ENCODE results near the gene JRKL. TPM values are rescaled to one million over a fixed set of nuclear protein-coding genes. Genes with fewer than 3 reads are reported as not detected.
A peak's percentile ranks its signal among the peaks of the same experiment; 100 is the strongest.
"Not testable (repeated sequence)": the region's sequence is repeated elsewhere in the genome, so short reads cannot be mapped to it uniquely, and the experiment has no call there.

Gene JRKL
- total RNA-seq, 1 donor from 2014 or later, result 6.0 TPM

DNA sequence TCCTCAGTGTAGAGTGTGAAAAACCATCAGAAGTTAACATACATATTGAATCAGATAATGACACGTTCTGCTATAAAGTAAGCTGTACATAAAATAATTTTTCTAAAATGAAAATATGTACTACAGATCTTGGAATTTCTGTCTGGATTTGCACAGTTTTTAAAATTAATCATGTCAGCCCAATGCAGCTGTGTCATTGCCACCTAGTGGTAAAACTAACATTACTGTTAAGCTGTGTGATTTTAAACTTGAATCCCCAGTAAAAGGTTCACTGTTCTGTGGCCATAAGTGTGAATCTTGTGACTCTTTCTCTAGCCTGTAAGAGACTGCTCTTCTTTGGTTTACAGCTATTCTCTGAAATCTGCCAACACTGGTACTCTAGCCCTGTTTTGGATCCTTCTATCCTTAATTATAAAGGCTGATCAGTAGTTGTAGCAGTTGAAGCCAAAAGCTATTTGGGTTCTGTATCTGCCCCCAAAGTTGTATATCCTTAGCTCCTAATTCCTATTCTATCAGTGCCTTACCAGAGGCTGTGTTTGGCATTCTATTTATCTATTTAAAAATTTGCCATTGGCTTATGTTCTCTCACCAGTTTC is 4.0 kb downstream of the JRKL start:
- DNase-seq (ENCODE audit: low read depth in 2 of 2), result peak; percentile 57 to 69

DNA sequence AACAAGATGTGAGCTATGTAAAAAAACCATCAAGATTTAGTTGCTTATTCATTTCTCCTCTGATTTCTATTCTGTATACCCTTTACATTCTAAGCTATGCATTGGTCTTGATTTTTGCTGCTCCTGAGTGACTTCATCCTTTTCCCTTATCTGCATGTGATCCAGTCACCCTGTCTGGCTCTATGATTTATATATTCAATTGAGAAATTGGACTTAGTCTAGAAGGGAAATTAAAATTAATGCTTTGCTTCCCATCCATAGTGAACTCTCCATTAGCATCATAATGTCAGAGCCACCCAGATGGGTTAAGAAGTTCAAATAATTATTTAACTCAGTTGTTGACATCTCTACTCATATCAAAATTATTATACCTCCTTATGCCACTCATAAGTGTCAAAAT is 5.0 kb downstream of the JRKL start:
- no peak for DNase-seq (ENCODE audit: low read depth in 2 of 2)

DNA sequence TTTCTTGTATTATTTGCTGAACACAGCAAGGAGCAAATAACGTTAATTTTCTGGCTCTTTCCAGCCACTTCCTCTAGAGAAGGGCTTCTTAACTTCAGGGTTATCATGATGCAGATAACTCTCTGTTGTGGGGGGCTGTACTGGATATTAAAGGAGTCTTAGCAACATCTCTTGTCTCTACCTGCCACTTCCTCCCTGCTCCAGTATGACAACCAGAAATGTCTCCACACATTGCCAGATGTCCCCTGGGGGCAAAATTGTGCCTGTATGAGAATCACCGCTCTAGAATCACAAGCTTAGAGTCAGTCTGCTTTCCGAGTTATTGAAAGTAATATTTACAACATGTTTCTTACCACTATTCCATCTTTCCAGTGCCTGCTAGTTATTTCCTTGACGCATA is 6.8 kb downstream of the JRKL start:
- DNase-seq (ENCODE audit: low read depth in 2 of 2), result no peak

DNA sequence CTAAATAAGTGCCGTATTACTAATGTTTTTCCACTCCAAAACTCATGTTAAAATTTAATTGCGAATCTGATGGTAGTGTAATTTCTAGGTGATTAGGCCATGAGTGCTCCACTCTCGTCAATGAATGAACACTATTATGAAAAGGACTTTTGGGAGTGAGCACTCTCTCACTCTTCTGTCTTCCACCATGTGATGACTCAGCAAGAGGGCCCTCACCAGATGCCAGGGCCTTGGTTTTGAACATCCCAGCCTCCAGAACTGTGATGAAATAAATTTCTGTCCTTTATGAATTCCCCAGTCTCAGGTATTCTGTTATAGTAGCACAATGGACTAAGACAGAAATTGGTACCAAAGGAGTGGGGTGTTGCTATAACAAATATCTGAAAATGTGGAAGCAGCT is 8.1 kb downstream of the JRKL start:
- DNase-seq (ENCODE audit: low read depth in 2 of 2), result no peak

DNA sequence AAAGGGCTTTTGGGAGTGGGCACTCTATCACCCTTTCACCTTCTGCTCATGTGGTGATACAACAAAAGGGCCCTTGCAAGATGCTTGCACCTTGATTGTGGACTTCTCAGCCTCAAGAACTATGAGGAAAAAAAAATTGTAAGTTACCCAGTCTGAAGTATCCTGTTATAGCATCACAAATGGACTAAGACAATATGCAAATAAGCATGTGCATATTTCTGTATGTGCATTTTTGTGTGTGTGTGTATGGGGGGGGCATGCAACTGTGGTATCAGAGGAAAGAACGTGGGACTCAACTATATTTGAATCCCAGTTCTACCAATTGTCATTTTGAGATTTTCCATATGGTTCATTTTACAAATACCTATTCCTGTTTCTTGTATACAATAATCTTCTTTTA is 10.9 kb downstream of the JRKL start:
- no peak for DNase-seq (ENCODE audit: low read depth in 2 of 2)

DNA sequence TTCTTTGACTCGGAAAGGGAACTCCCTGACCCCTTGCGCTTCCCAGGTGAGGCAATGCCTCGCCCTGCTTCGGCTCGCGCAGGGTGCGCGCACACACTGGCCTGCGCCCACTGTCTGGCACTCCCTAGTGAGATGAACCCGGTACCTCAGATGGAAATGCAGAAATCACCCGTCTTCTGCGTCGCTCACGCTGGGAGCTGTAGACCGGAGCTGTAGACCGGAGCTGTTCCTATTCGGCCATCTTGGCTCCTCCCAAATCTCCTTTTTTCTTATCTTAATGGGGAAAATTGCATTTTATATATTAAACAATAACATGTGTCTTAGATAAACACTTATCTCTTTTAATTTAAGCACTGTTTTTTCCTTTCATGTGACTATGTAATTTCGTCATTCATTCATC is 21.6 kb downstream of the JRKL start:
- DNase-seq (ENCODE audit: low read depth in 2 of 2), result not testable (repeated sequence)

DNA sequence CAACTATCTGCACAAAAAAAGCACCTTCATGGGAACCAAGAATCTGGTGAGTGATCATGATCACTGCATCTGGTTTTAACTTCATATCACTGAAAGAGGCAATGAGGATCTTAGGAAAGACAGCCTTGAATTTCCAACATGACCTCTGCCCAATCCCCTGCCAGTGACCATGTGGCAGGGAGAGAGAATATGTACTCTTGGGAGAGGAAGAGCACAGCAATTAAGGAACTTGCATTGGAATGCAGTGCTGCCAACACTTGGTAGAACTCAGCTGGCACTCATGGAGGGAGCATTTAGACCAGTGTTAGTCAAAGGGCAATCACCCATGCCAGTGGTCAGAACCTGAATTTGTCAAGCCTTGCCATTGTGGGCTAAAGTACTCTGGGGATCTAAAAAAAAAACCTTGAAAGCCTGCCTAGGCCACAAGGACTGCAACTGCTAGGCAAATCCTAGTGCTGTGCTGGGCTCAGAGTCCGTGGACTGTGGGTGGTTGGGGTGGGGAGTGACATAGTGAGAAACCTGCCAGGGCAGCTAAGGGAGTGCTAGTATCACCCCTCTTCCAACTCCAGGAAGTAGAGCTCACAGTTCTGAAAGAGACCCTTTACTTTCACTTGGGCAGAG is 23.1 kb downstream of the JRKL start:
- no peak for DNase-seq (ENCODE audit: low read depth in 2 of 2)

DNA sequence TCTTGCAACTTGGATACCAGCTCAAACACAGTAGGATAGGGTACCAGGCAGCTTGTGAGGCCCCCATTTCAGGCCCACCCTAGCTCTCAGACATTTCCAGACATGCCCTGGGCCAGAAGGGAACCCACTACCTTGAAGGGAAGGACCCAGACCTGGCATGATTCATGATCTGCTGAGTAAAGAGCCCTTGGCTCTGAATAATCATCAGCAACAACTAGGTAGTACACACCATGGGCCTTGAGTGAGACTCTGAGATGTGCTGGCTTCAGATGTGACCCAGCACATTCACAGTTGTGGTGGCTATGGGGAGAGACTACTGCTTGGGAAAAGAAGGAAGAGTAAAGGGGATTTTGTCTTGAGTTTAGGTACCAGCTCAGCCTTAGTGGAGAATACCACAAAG is 23.6 kb downstream of the JRKL start:
- DNase-seq (ENCODE audit: low read depth in 2 of 2), result no peak

DNA sequence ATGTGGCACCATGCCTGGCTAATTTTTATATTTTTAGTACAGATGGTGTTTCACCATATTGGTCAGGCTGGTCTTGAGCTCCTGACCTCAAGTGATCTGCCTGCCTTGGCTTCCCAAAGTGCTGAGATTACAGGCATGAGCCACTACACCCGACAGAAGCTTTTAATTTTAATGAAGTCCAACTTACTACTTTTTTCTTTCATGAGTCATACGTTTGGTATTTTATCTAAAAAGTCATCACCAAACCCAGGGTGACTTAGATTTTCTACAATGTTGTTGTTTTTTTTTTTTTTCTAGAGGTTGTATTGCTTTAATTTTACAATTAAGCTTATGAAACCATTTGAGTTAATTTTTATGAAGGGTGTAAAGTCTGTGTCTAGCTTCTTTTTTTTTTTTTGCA is 34.9 kb downstream of the JRKL start:
- DNase-seq (ENCODE audit: low read depth in 2 of 2), result peak in 1 of 2 donors; percentile 10

DNA sequence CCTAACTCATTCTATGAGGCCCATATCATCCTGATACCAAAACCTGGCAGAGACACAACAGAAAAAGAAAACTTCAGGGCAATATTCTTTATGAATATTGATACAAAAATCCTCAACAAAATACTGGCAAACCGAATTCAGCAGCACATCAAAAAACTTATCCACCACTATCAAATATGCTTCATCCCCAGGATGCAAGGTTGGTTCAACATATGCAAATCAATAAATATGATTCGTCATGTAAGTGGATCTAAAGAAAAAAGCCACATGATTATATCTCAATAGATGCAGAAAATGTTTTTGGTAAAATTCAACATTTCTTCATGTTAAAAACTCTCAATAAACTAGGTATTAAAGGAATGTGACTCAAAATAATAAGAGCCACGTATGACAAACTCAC is 40.9 kb downstream of the JRKL start:
- no peak for DNase-seq (ENCODE audit: low read depth in 2 of 2)

DNA sequence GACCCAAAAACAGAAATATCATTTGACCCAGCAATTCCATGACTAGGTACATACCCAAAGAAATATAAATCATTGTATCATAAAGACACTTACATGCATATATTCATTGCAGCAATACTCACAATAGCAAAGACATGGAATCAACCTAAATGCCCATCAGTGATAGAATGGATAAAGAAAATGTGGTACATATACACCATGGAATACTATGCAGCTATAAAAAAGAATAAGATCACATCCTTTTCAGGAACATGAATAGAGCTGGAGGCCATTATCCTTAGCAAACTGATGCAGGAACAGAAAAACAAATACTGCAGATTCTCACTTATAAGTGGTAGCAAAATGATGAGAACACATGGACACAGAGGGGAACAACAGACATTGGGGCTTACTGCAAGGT is 42.8 kb downstream of the JRKL start:
- DNase-seq (ENCODE audit: low read depth in 2 of 2), result not testable (repeated sequence)

Other genes with a start within 250 kb of the JRKL start
- 4.6 and 5.2 TPM in 2 replicates for gene MAML2, start 46.8 kb upstream of the JRKL start, total RNA-seq
- gene CCDC82, start 101 bp upstream of the JRKL start, total RNA-seq, result 8.7 and 14.1 TPM in 2 replicates

All from lung microvascular endothelial cell (primary cell).